Stimulated activated CD8-positive, alpha-beta memory T cell treated with anti-CD3 and anti-CD28 coated beads, Interleukin-2, amount 100 ng/mL, for 1 hour (primary cell): ENCODE results near the gene TCHH.
"Not testable (repeated sequence)": the region's sequence is repeated elsewhere in the genome, so short reads cannot be mapped to it uniquely, and the experiment has no call there.

Source experiments
- DNase-seq, 2 donors: peaks; one replicate each; pipeline ENCODE4 v3.0.0-alpha.2; 2020; ENCODE audit warnings: low read depth in 2 of 2

TCHH gene, protein sequence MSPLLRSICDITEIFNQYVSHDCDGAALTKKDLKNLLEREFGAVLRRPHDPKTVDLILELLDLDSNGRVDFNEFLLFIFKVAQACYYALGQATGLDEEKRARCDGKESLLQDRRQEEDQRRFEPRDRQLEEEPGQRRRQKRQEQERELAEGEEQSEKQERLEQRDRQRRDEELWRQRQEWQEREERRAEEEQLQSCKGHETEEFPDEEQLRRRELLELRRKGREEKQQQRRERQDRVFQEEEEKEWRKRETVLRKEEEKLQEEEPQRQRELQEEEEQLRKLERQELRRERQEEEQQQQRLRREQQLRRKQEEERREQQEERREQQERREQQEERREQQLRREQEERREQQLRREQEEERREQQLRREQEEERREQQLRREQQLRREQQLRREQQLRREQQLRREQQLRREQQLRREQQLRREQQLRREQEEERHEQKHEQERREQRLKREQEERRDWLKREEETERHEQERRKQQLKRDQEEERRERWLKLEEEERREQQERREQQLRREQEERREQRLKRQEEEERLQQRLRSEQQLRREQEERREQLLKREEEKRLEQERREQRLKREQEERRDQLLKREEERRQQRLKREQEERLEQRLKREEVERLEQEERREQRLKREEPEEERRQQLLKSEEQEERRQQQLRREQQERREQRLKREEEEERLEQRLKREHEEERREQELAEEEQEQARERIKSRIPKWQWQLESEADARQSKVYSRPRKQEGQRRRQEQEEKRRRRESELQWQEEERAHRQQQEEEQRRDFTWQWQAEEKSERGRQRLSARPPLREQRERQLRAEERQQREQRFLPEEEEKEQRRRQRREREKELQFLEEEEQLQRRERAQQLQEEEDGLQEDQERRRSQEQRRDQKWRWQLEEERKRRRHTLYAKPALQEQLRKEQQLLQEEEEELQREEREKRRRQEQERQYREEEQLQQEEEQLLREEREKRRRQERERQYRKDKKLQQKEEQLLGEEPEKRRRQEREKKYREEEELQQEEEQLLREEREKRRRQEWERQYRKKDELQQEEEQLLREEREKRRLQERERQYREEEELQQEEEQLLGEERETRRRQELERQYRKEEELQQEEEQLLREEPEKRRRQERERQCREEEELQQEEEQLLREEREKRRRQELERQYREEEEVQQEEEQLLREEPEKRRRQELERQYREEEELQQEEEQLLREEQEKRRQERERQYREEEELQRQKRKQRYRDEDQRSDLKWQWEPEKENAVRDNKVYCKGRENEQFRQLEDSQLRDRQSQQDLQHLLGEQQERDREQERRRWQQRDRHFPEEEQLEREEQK (N-terminal part only)

DNA sequence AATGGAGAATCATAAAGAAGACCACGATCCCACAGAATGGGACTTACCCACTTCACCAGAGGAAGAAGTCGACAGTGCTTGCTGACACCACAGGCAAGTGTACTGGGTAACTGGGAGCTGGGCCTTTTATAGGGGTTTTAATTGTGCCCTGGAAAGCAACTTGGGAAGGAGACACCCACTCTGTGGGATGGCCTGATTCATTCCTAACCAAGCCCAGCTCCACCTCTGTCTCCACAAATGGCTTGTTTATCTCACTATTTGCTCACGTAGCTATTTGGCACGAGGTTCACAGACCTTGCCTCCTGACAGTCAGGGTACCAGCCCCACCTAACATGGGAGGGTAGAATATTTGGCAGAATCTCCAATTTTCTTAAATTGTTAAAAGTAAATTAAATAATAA is at the start of gene TCHH:
TCHH (minus strand) TSS at position 101 of the 400 bp plus-strand sequence. CDS start 1,364 bp downstream, outside the sequence.
- no peak for DNase-seq

DNA sequence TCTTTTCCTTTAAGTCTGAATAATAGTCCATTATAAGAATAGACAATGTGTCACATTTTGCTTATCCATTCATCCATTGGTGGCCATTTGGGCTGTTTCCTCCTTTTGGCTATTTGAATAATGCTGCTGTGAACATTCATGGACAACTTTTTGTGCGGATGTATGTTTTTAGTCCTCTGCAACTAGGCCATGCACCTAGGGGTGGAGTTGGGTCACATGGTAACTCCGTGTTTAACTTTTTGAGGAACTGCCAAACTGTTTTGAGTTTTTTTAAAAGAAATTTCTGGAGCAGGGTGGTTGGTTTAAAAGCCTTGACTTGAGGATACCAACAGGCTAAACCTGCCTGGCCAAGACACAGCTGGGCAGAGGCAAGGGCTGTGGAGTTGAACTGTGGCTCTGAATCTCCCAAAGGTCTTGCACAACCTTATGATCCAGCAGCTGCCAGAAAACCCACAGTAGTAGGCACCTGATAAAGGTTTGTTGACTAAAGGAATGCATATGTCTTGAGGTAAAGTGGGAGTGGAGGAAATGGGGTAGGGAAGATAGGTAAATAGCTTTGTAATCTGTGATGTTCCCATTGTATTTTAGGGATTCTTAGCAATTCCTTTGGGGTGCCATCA is 49.4 kb upstream of the TCHH start:
- DNase-seq: no peak

DNA sequence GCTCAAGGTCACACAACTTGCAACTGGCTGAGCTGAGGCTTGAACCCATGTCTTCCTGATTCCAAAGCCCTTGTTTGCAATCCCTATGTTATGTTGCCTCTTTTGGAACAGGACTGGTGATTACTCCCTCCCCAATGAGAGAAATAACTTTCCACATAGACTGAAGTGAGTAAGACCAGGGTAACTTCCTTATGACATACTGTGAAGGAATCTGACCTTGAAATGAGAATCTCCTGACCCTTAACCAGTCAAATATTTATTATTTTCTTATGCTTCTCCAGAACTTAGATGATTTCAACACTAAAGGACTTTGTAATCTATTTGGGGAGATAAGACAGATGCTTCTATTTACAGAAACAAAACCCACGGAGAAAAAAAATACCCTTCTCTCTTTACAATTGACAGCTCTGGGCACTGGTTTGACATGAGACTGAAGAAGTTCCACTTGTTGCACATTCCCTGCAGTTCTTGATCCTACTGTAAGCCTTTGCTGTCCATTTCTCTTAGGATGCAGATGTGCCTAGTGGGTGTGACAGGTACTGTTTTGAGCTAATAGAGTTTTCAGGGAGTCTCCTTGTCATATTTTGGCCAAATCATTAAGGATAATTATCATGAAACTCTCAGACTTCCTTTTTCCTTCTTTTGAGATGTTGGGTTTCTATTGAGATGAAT is 47.7 kb upstream of the TCHH start:
- no peak for DNase-seq

DNA sequence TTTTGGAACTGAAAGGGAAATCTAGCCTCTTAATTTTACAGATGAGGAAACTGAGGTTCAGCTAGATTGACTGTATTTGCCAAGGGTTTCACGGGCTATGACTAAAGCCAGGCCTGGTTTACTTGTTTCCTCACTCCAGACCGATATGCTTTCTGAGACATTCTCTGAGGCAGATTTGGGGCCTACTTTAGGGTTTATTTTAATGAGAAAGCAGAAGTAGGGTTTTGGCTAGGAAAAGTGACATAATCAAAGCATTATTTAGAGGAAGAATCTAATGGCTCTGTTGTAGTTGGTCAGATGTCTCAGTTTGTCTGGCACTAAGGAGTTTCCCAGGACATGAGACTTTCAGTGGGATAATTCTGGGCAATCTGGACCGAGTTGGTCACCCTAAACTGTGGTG is 45.3 kb upstream of the TCHH start:
- DNase-seq: no peak

DNA sequence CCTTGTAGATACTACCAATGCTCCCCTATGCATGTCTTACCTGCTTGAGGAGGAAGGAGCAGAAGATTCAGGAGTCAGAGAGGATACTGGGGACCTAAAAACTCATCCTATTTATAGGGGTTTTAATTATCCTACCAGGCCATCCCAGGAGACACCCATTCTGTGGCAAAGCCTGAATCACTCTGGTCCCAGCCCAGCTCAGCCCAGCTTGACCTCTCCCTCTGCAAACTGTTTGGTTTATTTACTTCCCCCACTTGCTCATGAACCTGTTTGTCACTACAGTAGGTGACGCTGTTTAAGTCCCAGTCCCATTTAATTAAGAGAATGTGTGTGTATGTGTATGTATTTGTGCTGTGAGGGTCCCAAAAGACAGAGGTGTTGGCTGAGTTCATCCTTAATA is 43.9 kb upstream of the TCHH start, which contains the start of gene RPTN:
RPTN (minus strand) TSS at position 85 of the 400 bp plus-strand sequence. CDS start 1,339 bp downstream, outside the sequence.
- DNase-seq: no peak

DNA sequence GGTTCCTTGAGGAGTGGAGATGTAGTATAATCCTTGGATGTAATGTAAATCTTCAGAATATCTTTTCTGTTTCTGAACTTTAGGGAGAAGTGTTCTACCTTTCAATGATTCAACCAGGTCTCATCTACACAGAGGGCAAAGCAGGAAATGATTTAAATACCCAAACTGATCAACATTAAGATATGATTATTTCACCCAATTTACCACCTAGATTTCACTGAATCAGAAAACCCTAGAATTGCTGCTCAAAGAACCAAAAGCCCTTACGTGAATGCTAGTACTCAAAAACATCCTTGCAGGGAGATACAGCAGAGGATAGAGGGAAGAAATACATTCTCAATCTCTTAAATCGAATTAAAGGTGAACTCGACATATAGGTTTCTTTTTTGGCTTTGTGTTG is 38.8 kb upstream of the TCHH start:
- no peak for DNase-seq

DNA sequence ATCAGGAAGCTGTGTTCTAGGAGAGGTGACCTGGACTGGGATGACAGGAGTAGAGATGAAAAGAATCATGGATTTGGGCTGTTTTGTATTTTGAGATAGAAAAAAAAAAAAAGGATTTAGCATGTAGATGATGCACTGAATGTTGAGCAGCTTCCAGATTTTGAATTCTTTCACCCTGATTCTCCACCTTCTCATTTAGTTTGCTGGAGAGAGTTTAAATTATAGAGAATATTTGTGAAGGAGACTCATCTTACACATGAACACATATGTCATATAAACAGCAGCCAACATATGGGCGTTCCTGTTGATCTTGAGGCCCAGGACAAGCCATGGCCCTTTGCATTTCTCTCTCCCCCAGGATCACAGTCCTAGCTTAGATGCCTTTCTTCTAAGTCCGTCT is 36.4 kb upstream of the TCHH start:
- no peak for DNase-seq

DNA sequence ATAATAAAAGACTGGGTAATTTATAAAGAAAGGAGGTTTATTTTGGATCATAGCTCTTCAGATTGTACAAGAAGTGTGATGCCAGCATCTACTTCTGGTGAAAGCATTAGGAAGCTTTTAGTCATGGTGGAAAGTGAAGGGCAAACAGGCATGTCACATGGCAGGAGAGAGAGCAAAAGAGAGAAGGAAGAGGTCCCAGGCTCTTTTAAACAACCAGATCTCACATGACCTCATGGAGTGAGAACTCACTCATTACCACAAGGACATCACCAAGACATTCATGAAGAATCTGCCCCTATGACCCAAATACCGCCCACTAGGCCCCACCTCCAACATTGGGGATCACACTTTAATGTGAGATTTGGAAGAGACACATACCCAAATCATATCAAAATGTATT is 33.7 kb upstream of the TCHH start:
- DNase-seq: no peak

DNA sequence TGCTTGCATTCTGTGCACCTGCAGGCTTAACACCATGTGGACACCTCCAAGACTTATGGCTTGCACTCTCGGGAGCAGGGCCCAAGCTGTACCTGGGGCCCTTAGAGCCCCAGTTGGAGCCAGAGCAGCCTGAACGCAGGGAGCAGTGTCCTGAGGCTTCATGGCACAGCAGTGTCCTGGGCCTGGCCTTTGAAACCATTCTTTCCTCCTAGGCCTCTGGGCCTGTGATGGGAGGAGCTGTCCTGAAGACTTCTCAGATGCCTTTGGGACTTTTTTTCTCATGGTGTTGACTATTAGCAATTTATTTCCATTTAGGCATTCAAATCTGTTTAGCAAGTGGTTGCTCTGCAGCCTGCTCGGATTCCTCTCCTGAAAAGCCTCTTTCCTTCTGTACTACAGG is 32.8 kb upstream of the TCHH start:
- DNase-seq: no peak

DNA sequence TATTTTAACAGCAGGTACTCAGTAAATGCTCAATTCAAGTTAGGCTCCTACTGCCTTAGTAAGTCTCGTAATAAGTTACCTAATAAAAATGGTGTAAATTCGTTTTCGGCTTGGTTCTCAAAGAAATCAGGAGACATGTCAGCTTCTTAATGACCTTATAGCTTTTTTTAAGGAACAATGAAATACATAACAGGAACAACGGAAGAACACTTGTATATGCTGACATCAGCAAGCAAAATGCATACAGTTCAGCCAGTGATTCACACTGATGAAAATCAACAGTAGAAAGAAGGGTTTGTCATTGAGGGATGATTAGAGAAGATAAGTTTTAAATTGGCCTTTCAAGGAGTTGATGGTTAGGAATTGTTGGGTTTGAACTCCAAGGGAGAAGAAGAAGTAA is 30.5 kb upstream of the TCHH start:
- no peak for DNase-seq

DNA sequence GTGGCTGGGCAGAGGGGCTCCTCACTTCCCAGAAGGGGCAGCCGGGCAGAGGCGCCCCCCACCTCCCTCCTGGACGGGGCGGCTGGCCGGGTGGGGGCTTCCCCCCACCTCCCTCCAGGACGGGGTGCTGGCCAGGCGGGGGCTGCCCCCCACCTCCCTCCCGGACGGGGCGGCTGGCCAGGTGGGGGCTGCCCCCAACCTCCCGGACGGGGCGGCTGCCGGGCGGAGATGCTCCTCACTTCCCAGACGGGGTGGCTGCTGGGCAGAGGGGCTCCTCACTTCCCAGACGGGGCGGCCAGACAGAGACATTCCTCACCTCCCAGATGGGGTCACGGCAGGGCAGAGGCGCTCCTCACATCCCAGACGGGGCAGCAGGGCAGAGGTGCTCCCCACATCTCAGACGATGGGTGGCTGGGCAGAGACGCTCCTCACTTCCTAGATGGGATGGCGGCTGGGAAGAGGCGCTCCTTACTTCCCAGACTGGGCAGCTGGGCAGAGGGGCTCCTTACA is 29.5 kb upstream of the TCHH start:
- DNase-seq: not testable (repeated sequence)

DNA sequence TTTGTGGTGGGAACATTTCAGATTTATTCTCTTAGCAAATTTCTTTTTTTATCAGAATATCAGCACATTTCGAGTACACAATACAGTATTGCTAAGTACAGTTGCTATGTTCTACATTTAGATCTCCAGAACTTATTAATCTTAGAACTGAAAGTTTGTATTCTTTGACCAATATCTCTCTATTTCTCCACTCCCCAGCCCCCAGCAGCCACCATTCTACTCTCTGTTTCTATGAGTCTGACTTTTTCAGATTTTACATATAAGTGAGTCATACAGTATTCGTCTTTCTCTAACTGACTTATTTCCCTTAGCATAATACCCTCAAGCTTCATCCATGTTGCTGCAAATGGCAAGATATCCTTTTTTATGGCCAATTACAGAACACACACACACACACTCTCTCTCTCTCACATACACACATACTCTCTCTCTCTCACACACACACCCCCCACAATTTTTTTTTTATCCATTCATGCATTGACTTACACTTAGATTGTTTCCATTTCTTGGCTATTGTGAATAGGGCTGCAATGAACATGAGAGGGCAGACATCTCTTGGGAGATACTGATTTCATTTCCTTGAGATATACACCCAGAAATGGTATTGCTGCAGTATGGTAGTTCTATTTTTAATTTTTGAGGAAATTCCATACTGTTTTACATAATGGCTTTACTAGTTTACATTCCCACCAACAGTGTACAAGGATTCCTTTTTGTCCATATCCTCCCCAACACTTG is 28.1 kb upstream of the TCHH start:
- no peak for DNase-seq

DNA sequence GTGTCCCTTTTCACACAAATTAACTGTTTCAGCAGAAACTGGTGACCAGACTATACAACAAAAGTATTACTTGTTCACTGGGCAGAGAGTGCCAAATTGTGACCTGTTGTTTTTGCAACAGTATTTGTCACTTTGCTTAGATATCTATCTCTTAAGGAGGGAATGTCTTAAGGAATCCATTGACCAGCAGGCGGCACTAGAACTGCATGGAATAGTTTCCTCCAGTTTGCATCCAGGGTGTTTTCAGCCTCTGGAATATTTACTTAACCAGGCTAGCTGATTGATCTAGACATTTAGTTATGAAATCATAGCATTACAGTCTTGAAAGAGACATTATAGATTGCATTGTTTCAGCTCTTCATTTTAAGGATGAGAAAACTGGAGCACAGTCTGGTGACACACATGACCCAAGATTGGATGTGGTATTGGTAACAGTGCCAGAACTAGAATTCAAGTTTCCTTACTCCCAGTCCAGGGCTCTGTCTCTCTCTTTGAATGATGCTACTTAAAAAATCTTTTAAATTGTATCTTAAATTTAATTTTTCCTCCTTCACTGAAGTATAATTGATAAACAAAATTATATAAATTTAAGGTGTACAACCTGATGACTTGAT is 26.8 kb upstream of the TCHH start:
- DNase-seq: no peak

DNA sequence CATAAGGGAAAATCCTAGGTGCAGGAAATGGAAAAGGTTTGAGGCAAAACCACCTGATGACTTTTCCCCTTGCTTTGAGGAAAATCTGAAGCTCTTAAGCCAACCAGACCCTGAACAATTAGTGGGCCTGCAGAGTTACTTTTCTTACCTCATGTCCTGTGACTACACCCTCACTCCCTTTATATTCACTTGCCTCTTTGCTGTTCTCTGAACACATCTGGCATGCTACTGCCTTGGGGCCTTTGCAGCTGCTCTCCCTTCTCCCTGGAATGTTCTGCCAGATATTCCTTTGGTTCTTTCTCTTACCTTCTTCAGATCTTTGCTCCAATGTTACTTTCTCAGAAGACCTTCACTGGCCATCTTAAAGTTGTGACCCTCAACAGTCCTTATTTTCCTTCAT is 22.0 kb upstream of the TCHH start:
- DNase-seq: no peak

DNA sequence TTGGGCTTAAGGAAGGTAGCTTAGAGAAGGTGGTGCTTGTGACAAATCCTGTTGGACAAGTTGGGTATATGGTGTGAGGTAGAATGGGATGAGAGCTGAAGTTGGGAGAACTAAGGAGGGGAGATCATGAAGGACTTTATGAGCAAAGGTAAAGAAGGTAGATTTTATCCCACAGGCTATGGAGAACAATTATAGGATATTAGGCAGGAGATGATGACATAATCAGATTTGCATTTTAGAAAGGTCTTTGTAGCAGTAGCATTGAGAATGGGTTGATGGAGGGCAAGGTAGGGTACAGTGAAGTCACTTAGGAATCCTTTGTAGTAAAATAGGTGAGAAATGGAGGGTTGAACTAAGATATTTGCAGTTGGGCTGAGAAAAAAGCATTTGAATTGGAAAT is 14.9 kb upstream of the TCHH start:
- no peak for DNase-seq

DNA sequence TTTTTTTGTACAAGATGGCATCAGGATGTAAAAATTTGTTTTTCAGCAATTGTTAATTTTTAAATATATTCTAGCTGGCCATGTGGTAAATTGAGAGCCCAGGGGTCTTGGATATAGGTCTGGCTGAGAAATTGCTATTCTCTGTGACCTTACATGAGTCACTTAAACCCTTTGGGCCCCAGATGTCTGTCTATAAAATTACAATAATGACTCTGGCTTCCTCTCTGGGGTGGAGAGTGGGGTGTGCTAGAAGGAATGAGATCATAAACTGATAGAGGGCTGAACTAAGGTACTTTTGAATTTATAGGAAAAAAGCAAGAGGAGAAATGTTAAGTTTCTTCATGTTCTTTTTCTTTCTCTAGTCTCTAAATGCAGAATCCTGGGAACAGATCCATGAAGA is 12.4 kb upstream of the TCHH start:
- DNase-seq: no peak

DNA sequence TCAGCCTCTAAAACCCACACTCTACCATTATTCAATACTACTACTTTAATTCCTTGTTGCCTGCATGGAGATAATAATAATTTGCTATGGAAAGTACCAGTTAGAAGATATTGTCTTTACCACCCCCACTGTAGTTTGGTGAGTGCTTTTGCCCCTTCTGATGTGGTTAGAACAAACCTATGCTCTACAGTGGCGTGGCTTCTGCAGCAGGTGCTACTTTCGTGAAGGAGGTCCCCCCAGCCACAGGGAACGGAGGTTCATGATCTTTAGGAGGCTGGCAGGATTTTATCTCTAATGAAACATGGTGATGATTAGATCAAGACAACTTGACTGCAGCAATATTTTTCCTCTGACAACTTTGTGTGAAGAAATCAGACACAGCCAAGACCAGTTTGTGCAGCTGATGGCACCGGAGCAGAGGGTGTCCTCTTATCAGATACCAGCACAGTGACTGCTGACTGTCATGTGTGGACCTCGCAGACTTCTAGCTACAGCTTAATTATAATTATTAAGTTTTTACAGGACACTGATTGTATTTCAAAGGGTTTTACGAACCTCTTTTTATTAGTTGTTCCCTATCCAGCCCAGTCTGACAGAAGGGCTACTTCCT is 10.7 kb upstream of the TCHH start:
- no peak for DNase-seq

DNA sequence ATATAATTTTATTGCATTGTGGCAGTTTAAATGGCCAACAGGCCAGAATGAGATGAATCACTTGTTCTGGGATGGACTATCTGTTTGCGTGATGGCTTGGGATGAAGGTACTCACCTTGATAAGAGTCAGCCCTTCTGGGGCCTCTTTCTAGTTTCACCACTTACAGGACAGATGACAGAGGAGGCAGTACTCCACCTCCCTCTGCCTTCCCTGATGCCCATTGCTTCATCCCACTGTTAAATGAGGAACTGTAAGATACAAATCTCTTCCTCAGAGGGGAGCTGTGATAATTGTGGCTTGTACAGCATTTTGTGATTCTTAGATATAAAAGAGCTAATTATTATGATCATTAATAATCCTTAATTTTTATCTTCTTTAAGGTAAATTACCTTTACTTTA is 3.7 kb upstream of the TCHH start:
- DNase-seq: no peak

DNA sequence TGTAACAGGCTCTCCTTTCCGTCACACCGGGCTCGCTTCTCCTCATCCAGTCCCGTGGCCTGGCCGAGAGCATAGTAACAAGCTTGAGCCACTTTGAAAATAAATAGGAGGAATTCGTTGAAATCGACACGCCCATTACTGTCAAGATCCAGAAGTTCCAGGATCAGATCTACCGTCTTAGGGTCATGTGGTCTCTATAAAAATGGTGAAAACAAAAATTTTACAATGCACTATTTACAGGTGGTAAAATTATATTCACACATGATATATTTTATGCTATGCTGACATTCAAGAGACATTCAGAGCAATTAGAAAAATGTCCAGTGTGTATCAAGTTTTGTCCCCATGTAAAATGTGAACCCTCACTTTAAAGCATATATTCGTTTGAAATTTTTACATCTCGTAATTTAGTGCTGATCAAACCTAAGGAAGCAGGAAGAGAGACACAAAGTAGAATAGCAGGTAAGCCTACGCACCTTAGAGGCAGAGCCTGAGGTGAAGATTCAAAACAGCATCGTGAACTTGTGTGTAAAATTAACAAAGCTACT is 2.3 kb downstream of the TCHH start:
- no peak for DNase-seq
